ENCODE measurements around the gene CHD1. TPM values are rescaled to one million over a fixed set of nuclear protein-coding genes. Genes with fewer than 3 reads are reported as not detected.
"Not testable (repeated sequence)": the region's sequence is repeated elsewhere in the genome, so short reads cannot be mapped to it uniquely, and the experiment has no call there.

Gene CHD1
- total RNA-seq, 3 donors from 2014 or later, result 48.0 to 56.3 (median 53.0) TPM

DNA sequence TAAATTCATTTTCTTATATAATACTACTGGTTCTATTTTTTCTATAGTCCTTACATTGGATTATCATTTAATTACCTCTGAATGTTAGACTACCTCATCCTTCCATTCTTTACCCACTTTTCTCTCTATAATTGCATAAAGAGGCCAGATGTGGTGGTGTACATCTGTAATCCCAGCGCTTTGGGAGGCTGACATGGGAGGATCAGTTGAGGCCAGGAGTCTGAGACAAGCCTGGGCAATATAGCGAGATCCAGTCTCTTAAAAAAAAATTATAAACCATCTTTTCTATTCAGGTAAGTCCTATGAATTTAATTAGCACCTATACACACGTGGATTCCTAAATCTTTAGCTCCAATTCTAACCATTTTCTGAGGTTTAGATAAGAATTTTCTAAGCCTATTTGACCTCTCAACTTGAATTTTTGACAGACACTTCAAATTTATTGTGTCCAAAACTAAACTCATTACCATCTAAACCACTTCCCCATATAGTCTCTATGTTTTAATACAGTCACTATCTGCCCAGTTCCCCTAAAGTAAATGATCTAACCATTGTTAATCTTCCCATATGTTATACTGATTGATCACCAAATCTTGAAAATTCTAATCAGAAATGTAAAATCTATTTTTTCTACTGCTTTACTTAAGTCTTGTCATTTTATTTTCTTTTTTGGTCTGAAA, 33.0 kb upstream of the CHD1 start:
- intact Hi-C loops (cut with DNase I, micrococcal nuclease), result no loop called here
- ATAC-seq (no peak), DNase-seq (no peak)
- no peaks in the 10 kb centered on the region for H3K9me3 ChIP-seq
- H3K4me3 ChIP-seq, result no peak overlapping the region
- no peaks in the 10 kb centered on the region for H3K36me3 ChIP-seq (ENCODE audit: low read depth)
- peaks cover 10% of the 10 kb centered on the region for H3K4me1 ChIP-seq (ENCODE audit: low read depth)
- TF ChIP-seq, protein P1, sequence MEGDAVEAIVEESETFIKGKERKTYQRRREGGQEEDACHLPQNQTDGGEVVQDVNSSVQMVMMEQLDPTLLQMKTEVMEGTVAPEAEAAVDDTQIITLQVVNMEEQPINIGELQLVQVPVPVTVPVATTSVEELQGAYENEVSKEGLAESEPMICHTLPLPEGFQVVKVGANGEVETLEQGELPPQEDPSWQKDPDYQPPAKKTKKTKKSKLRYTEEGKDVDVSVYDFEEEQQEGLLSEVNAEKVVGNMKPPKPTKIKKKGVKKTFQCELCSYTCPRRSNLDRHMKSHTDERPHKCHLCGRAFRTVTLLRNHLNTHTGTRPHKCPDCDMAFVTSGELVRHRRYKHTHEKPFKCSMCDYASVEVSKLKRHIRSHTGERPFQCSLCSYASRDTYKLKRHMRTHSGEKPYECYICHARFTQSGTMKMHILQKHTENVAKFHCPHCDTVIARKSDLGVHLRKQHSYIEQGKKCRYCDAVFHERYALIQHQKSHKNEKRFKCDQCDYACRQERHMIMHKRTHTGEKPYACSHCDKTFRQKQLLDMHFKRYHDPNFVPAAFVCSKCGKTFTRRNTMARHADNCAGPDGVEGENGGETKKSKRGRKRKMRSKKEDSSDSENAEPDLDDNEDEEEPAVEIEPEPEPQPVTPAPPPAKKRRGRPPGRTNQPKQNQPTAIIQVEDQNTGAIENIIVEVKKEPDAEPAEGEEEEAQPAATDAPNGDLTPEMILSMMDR (IDR thresholded peaks at IDR 0.05), result no peak

DNA sequence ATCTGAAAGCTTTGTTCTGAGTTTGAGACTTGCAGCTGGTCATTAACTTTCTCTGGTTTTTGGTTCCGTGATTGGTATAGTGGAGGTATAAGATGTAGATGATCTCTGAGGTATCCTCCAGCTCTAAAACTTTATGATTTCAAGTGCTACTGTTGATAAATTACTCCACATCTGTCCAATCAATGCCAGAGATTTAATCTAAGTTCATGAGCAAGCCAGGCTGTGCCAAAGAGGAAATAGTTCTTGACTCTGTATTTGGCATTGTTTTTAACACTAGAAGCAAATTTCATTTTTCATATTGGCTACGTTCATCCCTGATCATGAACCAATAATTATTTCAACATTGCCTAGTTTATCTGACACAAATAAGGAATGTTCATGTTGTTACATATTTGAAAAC, 28.5 kb upstream of the CHD1 start:
- TF ChIP-seq, protein P1 (IDR thresholded peaks at IDR 0.05), result no peak
- peaks cover 10% of the 10 kb centered on the region for H3K4me1 ChIP-seq (ENCODE audit: low read depth)
- H3K36me3 ChIP-seq (ENCODE audit: low read depth), result no peaks in the 10 kb centered on the region
- DNase-seq, result no peak
- no peak overlapping the region for H3K4me3 ChIP-seq
- H3K9me3 ChIP-seq, result no peaks in the 10 kb centered on the region
- ATAC-seq, result peak; percentile 79
- intact Hi-C loops (cut with DNase I, micrococcal nuclease), result no loop called here

DNA sequence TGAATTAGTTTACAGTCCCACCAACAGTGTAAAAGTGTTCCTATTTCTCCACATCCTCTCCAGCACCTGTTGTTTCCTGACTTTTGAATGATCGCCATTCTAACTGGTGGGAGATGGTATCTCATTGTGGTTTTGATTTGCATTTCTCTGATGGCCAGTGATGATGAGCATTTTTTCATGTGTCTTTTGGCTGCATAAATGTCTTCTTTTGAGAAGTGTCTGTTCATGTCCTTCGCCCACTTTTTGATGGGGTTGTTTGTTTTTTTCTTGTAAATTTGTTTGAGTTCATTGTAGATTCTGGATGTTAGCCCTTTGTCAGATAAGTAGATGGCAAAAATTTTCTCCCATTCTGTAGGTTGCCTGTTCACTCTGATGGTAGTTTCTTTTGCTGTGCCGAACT, 27.1 kb upstream of the CHD1 start:
- ATAC-seq; intact Hi-C loops (cut with DNase I, micrococcal nuclease); H3K4me1 ChIP-seq (ENCODE audit: low read depth); DNase-seq; H3K9me3 ChIP-seq; H3K4me3 ChIP-seq; H3K36me3 ChIP-seq (ENCODE audit: low read depth): not testable (repeated sequence)

DNA sequence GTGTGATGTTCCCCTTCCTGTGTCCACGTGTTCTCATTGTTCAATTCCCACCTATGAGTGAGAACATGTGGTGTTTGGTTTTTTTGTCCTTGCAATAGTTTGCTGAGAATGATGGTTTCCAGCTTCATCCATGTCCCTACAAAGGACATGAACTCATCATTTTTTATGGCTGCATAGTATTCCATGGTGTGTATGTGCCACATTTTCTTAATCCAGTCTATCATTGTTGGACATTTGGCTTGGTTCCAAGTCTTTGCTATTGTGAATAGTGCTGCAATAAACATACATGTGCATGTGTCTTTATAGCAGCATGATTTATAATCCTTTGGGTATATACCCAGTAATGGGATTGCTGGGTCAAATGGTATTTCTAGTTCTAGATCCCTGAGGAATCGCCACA, 26.7 kb upstream of the CHD1 start:
- H3K4me3 ChIP-seq; ATAC-seq; H3K9me3 ChIP-seq; H3K36me3 ChIP-seq (ENCODE audit: low read depth); intact Hi-C loops (cut with DNase I, micrococcal nuclease); H3K4me1 ChIP-seq (ENCODE audit: low read depth); DNase-seq: not testable (repeated sequence)

DNA sequence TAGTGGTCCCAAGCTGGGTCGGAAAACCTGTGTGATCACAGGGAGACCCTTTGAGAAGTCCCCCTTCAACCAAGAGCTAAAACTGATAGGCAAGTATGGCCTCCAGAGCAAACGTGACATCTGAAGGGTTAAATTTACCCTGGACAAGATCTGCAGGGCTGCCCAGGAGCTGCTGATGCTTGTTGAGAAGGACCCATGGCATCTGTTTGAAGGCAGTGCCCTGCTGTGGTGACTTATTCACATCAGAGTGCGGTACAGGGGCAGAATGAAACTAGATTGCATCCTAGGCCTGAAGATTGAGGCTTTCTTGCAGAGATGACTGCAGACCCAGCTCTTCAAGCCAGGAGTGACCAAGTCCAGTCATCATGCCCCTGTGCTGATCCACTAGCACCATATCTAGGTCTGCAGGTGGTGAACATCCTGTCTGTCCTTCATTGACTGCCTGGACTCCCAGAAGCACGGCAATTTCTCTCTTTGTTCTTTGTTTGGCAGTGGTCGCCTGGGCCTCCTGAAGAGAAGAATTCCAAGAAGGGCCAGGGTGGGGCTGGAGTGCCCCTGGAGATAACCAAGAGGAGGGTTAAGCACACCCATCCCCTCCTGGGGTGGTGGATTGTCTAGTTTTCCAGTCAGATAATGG, 25.7 kb upstream of the CHD1 start:
- Histone ChIP-seq H3K4me1 (ENCODE audit: low read depth) (peaks cover 10% of the 10 kb centered on the region), H3K9me3 (no peaks in the 10 kb centered on the region), H3K4me3 (no peak overlapping the region), H3K36me3 (ENCODE audit: low read depth) (no peaks in the 10 kb centered on the region)
- intact Hi-C loops (cut with DNase I, micrococcal nuclease), result no loop called here
- no peak for ATAC-seq
- TF ChIP-seq, protein P1 (IDR thresholded peaks at IDR 0.05), result no peak
- DNase-seq, result no peak

DNA sequence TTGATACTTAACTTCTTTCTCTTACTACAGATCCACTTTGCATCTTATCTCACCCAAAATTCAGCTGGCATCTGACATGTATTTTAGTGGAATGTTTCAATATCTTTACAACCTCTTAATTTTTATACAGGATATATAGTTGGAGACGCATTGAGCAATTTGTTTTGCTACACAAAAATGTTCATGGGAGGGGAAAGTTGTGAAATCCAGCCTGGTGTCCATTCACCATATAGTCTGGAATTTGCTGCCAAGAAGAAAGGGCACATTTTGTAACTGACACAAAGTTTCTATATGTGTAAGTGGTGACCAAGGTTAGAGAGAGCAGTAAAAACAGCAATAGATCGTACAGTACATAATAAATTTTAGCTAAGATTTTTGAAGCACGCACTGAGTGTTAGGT, 14.0 kb upstream of the CHD1 start:
- DNase-seq (no peak), ATAC-seq (no peak)
- Histone ChIP-seq H3K9me3 (no peaks in the 10 kb centered on the region), H3K4me1 (ENCODE audit: low read depth) (peaks cover 9% of the 10 kb centered on the region), H3K4me3 (no peak overlapping the region), H3K36me3 (ENCODE audit: low read depth) (no peaks in the 10 kb centered on the region)
- TF ChIP-seq, protein P1 (IDR thresholded peaks at IDR 0.05), result no peak
- intact Hi-C loops (cut with DNase I, micrococcal nuclease), result no loop called here
